BE2C (cell line): ENCODE results near the gene CTTN.

Experiments
- DNase-seq: peaks from one replicate; pipeline ENCODE4 v3.0.0-alpha.2; 2020
- H3K27me3 ChIP-seq: fragments of 250-450 bp; sonication (Bioruptor Pico); 2 replicates; pipeline ENCODE4 v1.5.1; 2020; ENCODE audit warnings: mild to moderate bottlenecking
- H3K36me3 ChIP-seq: fragments of 250-450 bp; sonication (Bioruptor Pico); 2 replicates; pipeline ENCODE4 v1.5.1; 2020; ENCODE audit warnings: mild to moderate bottlenecking
- H3K4me1 ChIP-seq: fragments of 250-450 bp; sonication (Bioruptor Pico); 2 replicates; pipeline ENCODE4 v1.5.1; 2020
- H3K4me3 ChIP-seq: 2 replicates; pipeline ENCODE4 v1.5.1; 2011; ENCODE audit warnings: low read depth, low read length
- H3K9me3 ChIP-seq: fragments of 250-450 bp; sonication (Bioruptor Pico); 2 replicates; pipeline ENCODE4 v1.5.1; 2020
- TF ChIP-seq, protein P1 (sequence below): IDR thresholded peaks from 2 replicates; pipeline ENCODE4 v1.5.1; 2012; ENCODE audit warnings: mild to moderate bottlenecking, low read depth, low read length

CTTN gene

DNA sequence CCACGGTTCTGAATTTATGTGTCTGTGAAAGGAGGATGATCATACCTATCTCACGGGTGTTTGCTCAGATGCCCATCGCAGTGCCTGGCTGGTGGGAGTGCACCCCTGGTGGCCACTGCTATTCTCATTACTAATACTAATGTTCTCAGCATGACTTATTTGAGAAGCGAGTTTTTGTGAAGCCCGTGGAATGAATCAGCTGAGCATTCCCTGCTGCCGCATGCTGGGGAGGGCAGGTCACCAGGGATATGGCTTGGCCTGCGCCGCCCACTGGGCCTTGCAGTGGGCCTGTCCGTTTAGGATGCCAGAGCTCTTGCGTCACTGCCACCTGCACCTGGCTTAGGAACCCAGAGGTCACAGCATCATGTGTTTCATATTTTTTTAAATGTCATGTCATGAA is 16.9 kb downstream of the CTTN start:
- no peaks in the 10 kb centered on the region for H3K27me3 ChIP-seq
- H3K4me3 ChIP-seq, result no peak overlapping the region
- peaks cover 85% of the 10 kb centered on the region for H3K36me3 ChIP-seq
- TF ChIP-seq, protein P1, sequence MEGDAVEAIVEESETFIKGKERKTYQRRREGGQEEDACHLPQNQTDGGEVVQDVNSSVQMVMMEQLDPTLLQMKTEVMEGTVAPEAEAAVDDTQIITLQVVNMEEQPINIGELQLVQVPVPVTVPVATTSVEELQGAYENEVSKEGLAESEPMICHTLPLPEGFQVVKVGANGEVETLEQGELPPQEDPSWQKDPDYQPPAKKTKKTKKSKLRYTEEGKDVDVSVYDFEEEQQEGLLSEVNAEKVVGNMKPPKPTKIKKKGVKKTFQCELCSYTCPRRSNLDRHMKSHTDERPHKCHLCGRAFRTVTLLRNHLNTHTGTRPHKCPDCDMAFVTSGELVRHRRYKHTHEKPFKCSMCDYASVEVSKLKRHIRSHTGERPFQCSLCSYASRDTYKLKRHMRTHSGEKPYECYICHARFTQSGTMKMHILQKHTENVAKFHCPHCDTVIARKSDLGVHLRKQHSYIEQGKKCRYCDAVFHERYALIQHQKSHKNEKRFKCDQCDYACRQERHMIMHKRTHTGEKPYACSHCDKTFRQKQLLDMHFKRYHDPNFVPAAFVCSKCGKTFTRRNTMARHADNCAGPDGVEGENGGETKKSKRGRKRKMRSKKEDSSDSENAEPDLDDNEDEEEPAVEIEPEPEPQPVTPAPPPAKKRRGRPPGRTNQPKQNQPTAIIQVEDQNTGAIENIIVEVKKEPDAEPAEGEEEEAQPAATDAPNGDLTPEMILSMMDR, result peak; percentile 41
- H3K9me3 ChIP-seq, result no peaks in the 10 kb centered on the region
- no peaks in the 10 kb centered on the region for H3K4me1 ChIP-seq
- no peak for DNase-seq

DNA sequence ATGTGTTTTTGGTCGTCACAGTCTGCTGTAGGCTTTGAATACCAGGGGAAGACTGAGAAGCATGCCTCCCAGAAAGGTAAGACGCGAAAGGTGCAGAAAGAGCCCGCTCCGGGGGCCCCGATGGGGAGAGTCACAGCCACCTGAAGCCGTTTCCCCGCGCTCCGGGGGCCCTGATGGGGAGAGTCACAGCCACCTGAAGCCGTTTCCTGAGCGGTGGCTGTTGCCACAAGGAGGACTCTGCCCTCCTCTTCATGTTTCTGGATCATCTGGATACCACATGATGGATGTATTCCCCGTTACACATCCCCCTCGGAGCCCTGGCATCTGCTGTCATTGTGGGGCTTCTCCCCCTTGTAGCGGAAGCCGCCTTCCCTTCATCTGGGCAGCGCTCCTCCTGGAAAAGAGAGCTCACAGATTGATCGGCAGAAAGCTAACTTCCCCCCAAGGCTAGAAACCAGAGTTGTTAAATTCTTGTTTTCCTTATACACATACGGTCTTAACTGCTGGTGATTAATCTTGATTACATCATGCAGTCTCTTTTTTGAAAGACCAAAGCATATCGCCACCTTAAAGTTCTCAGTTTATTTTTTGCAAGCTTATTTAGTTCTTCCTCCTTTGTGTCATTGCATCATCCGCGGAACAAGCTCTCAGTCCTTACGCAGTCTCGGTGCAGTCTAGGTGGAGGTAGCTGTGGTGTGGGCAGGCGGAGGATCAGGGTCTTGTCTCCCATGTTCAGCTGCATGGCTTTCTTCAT is 17.5 kb downstream of the CTTN start:
- no peaks in the 10 kb centered on the region for H3K4me1 ChIP-seq
- no peak for DNase-seq
- peaks cover 85% of the 10 kb centered on the region for H3K36me3 ChIP-seq
- no peak overlapping the region for H3K4me3 ChIP-seq
- no peaks in the 10 kb centered on the region for H3K9me3 ChIP-seq
- H3K27me3 ChIP-seq, result no peaks in the 10 kb centered on the region
- TF ChIP-seq, protein P1, result no peak

DNA sequence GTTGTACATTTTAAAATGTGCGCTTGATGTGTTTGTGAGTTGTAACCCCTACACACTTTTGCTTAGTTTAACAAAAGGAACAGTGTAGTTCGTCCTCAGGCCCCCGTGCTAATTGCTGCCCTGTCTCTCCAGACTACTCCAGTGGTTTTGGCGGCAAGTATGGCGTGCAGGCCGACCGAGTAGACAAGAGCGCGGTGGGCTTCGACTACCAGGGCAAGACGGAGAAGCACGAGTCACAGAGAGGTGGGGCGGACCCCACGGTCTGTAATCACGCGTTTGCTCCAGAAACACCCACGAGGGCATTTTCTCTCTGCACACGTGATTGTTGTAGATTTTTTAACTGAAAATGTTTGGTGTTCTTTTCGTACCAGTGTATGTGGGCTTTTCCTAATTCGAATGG is 18.6 kb downstream of the CTTN start:
- no peak for DNase-seq
- Histone ChIP-seq H3K27me3 (no peaks in the 10 kb centered on the region), H3K36me3 (peaks cover 87% of the 10 kb centered on the region), H3K4me1 (no peaks in the 10 kb centered on the region), H3K4me3 (no peak overlapping the region), H3K9me3 (no peaks in the 10 kb centered on the region)
- TF ChIP-seq, protein P1, result no peak

DNA sequence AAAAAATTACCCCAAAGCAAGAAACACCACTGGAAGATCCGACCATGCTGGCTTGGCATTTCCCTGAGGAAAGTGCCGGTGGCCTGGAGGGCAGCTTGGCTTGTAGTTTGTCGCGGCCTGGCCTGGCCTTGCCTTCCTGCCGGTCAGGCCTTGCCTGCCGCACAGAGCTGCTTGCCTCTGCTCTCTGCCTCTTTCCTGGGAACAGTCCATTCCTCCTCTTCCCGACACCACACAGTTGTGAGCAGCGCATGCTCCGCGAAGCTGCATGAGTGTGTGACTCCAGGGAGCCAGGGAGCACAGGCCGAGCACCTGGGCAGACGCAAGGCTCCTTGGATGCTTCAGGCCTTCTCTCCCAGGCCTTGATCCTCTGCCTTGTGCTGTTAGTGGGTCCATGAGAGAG is 19.8 kb downstream of the CTTN start:
- TF ChIP-seq, protein P1, result no peak
- Histone ChIP-seq H3K27me3 (no peaks in the 10 kb centered on the region), H3K36me3 (peaks cover 85% of the 10 kb centered on the region), H3K9me3 (no peaks in the 10 kb centered on the region), H3K4me3 (no peak overlapping the region), H3K4me1 (no peaks in the 10 kb centered on the region)
- DNase-seq, result no peak

DNA sequence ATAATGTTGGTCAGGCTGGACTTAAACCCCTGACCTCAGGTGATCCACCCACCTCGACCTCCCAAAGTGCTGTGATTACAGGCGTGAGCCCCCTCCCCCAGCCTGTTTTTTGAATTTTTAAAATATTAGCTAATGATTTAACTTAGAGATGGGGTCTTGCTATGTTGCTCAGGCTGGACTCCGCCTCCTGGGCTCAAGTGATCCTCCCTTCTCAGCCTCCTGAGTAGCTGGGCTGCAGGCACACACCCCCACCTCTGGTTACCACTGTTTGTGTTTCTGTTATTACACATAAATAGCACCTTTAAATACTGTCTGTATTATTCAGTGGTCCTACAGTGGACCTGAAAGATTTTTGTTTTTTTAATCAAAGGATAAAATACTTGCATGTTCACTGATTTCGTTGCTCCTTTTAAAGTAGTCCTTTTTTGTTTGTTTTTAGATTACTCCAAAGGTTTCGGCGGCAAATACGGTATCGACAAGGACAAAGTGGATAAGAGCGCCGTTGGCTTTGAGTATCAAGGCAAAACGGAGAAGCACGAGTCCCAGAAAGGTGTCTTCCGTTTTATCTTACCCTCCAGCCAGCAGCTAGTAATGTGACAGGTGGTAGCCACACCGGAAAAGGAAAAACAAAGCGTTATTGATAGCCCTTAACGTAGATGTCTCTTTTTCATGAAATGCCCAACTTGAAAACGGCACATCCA is 21.1 kb downstream of the CTTN start:
- no peaks in the 10 kb centered on the region for H3K4me1 ChIP-seq
- peaks cover 84% of the 10 kb centered on the region for H3K36me3 ChIP-seq
- TF ChIP-seq, protein P1, result no peak
- no peaks in the 10 kb centered on the region for H3K9me3 ChIP-seq
- H3K4me3 ChIP-seq, result no peak overlapping the region
- no peak for DNase-seq
- H3K27me3 ChIP-seq, result no peaks in the 10 kb centered on the region

DNA sequence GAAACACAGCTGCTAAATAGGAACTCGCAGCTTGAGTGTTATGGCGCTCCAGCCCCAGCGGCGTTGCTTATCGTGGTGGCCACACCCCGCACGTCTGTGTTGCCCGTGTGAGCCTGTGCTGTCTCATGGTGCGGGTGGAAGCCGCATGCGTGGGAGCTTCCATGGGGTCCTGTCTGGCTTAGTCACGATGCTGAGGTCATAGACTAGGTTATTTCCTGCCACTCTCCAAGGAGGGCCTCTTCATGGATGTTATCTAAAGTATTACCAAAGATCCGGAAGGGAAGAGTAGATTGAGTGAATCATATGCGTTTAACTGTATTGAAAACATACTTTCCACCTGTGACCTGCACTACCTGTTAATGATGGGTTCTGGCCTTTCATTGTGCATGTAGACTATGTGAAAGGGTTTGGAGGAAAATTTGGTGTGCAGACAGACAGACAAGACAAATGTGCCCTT is 21.7 kb downstream of the CTTN start:
- TF ChIP-seq, protein P1, result no peak
- Histone ChIP-seq H3K4me3 (no peak overlapping the region), H3K4me1 (no peaks in the 10 kb centered on the region), H3K36me3 (peaks cover 81% of the 10 kb centered on the region), H3K9me3 (no peaks in the 10 kb centered on the region), H3K27me3 (no peaks in the 10 kb centered on the region)
- DNase-seq, result no peak
